Activated CD8-positive, alpha-beta T cell treated with anti-CD3 and anti-CD28 coated beads, Interleukin-2, amount 10 ng/mL, durations not matched to agents 7 days and 5 days (primary cell): ENCODE data around the gene FEN1. TPM values are rescaled to one million over a fixed set of nuclear protein-coding genes. Genes with fewer than 3 reads are reported as not detected.

Experiments
- ATAC-seq: fragments of 150-1000 bp; cut with Tn5 transposase; one replicate; pipeline ENCODE4 v1.10.0; 2021; ENCODE audit warnings: moderate library complexity
- CTCF ChIA-PET: fragments of 350-600 bp; sonication (Branson Sonifier 250); formaldehyde crosslinking; loops from one replicate; lab custom pipeline; 2021; ENCODE audit warnings: antibody characterized with exemption; lab: Charles Lee
- POLR2A ChIA-PET: fragments of 350-600 bp; sonication (Branson Sonifier 250); formaldehyde crosslinking; loops from one replicate; lab custom pipeline; 2021; ENCODE audit warnings: antibody characterized with exemption; lab: Charles Lee
- DNase-seq: peaks from one replicate; pipeline ENCODE4 v3.0.0-alpha.2; 2020
- H3K27ac Mint-ChIP-seq: one replicate; pipeline ENCODE4 v1.8.0; 2021; ENCODE audit warnings: mild to moderate bottlenecking, mixed read lengths
- H3K27me3 Mint-ChIP-seq: one replicate; pipeline ENCODE4 v1.8.0; 2021; ENCODE audit warnings: low read depth, mixed read lengths
- H3K36me3 Mint-ChIP-seq: one replicate; pipeline ENCODE4 v1.8.0; 2021; ENCODE audit warnings: low read depth, mixed read lengths
- H3K4me1 Mint-ChIP-seq: one replicate; pipeline ENCODE4 v1.8.0; 2021; ENCODE audit warnings: low read depth, mixed read lengths
- H3K4me3 Mint-ChIP-seq: one replicate; pipeline ENCODE4 v1.8.0; 2021; ENCODE audit warnings: mild to moderate bottlenecking, mixed read lengths
- H3K9me3 Mint-ChIP-seq: one replicate; pipeline ENCODE4 v1.8.0; 2022; ENCODE audit warnings: mixed read lengths; ENCODE audit not compliant: insufficient read depth
- total RNA-seq, 2 experiments: library from RNA; stranded (reverse); gene quantifications; one replicate each; pipeline ENCODE4 v1.2.3, GENCODE V29; 2021

The FEN1 gene, protein sequence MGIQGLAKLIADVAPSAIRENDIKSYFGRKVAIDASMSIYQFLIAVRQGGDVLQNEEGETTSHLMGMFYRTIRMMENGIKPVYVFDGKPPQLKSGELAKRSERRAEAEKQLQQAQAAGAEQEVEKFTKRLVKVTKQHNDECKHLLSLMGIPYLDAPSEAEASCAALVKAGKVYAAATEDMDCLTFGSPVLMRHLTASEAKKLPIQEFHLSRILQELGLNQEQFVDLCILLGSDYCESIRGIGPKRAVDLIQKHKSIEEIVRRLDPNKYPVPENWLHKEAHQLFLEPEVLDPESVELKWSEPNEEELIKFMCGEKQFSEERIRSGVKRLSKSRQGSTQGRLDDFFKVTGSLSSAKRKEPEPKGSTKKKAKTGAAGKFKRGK
- 100 to 1,000 TPM; 146 TPM for total RNA-seq

DNA sequence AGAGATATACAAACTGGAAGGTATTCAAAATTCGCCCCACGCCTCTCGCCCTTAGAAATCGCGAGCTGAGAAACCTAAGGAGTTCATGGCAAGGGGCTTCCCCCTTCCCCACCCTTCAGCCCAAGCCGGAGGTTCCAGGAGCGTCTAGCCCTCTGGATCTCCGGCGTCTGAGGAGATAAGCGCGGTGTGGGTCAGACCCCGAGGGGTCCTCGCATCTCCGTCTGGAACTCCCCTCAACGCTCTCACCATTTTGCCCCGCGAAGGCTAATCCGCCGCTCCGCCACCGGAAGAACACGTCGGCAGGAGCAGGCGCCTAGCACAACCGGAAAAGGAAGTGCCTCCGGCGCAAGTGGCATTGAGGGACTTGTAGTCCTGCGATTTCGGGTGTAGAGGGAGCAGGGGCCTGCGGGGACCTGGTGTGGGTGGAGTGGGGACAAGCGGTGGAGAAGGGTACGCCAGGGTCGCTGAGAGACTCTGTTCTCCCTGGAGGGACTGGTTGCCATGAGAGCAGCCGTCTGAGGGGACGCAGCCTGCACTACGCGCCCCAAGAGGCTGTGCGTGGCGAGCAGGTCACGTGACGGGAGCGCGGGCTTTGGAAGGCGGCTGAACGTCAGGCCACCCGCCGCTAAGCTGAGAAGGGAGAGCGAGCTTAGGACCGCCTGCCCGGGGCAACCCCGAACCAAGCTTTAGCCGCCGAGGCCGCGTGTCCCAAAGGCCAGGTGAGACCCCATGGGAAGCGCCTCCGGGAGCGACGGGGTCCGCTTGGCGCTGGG is at the start of gene FEN1, which contains the start of gene TMEM258:
Gene FEN1, plus strand, starts transcription at position 602 of the 773 bp plus-strand sequence. CDS start 2,451 bp downstream, outside the sequence.
Gene TMEM258, minus strand, starts transcription at position 290 of the 773 bp plus-strand sequence. Its CDS starts 41 bp downstream, at position 249.
- peaks cover 55% of the 10 kb centered on the region for H3K36me3 Mint-ChIP-seq
- H3K27ac Mint-ChIP-seq: peak within 1 kb of the TSS; percentile 100
- peak; percentile 92 for DNase-seq
- peak; percentile 93 for ATAC-seq
- H3K4me1 Mint-ChIP-seq: peaks cover 54% of the 10 kb centered on the region
- H3K27me3 Mint-ChIP-seq: no peaks in the 10 kb centered on the region
- H3K9me3 Mint-ChIP-seq: no peaks in the 10 kb centered on the region
- H3K4me3 Mint-ChIP-seq: peak within 1 kb of the TSS; percentile 86
- ChIA-PET POLR2A (interaction anchor here (0.6 to 4.1 kb wide), 19 partner anchors 9 to 331 kb away, joined by 3 to 39 read pairs (median 4); partner anchors contain the start of genes FADS2 and INCENP), CTCF (interaction anchor here (0.7 to 2.9 kb wide), 13 partner anchors 13 to 315 kb away, joined by 3 to 18 read pairs (median 8); partner anchors contain the start of gene FADS2)

DNA sequence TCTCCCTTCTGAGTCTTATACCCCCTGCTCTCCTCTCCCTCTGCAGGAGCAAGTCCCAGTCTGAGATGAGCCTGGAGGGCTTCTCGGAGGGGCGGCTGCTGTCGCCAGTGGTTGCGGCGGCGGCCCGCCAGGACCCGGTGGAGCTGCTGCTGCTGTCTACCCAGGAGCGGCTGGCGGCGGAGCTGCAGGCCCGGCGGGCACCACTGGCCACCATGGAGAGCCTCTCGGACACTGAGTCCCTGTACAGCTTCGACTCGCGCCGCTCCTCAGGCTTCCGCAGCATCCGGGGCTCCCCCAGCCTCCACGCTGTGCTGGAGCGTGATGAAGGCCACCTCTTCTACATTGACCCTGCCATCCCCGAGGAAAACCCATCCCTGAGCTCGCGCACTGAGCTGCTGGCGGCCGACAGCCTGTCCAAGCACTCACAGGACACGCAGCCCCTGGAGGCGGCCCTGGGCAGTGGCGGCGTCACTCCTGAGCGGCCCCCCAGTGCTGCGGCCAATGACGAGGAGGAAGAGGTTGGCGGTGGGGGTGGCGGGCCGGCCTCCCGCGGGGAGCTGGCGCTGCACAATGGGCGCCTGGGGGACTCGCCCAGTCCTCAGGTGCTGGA is 49.1 kb upstream of the FEN1 start:
- no peaks in the 10 kb centered on the region for H3K27me3 Mint-ChIP-seq

DNA sequence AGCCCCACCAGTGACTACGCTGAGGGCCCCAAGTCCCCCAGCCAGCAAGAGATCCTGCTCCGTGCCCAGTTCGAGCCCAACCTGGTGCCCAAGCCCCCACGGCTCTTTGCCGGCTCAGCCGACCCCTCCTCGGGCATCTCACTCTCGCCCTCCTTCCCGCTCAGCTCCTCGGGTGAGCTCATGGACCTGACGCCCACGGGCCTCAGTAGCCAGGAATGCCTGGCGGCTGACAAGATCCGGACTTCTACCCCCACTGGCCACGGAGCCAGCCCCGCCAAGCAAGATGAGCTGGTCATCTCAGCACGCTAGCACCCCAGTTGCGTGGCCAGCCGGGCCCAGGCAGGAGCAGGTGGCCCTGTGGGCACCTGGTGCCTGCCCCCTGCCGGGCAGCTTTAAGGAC is 48.5 kb upstream of the FEN1 start:
- ATAC-seq (no peak), DNase-seq (no peak)
- Mint-ChIP-seq H3K4me1 (no peaks in the 10 kb centered on the region), H3K27me3 (no peaks in the 10 kb centered on the region), H3K36me3 (no peaks in the 10 kb centered on the region), H3K9me3 (no peaks in the 10 kb centered on the region), H3K4me3 (no peak overlapping the region), H3K27ac (no peak overlapping the region)
- POLR2A ChIA-PET: interaction anchor here (0.7 kb wide), 1 partner anchor 48 kb away, joined by 3 read pairs; the partner anchor contains the start of genes FEN1 and TMEM258
- CTCF ChIA-PET: interaction anchor here (0.9 to 1.4 kb wide), 2 partner anchors 11 to 44 kb away, joined by 3 to 7 read pairs; no protein-coding TSS in a partner anchor

More for the DNA sequence above, 49.1 kb upstream of the FEN1 start:
- no peak for DNase-seq
- no peaks in the 10 kb centered on the region for H3K36me3 Mint-ChIP-seq
- no peak overlapping the region for H3K4me3 Mint-ChIP-seq
- H3K9me3 Mint-ChIP-seq: no peaks in the 10 kb centered on the region
- H3K4me1 Mint-ChIP-seq: no peaks in the 10 kb centered on the region
- H3K27ac Mint-ChIP-seq: no peak overlapping the region
- ChIA-PET POLR2A (no interaction called here), CTCF (interaction anchor here (0.9 to 1.4 kb wide), 2 partner anchors 10 to 45 kb away, joined by 3 to 7 read pairs; no protein-coding TSS in a partner anchor)
- no peak for ATAC-seq

DNA sequence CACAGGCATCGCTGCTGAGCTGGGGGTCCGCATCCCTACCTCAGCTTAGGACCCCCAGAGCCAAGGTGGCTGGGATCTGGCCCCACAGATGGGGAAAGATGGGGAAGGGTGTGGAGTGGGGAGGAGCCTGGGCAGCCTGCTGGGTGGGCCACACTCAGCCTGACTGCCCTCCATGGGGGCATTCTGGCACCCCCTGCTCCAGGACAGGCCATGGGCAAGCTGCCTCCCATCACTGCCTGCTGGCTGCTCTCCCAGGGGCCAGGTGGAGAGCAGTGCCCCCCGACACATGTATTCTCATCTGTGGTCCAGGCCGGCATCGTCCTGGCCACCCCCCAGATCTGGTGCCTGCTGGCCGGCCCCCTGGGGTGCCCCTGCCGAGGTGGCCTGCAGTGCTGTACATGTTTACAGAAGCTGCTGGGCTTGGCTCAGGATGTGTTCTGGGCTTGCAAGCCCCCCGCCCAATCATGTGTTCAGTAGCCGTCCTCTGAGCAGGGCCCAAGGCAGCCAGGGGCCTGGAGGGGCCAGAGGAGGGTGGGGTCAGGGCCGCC is 48.0 kb upstream of the FEN1 start:
- Mint-ChIP-seq H3K4me1 (no peaks in the 10 kb centered on the region), H3K27me3 (peaks cover 4% of the 10 kb centered on the region), H3K4me3 (no peak overlapping the region), H3K9me3 (no peaks in the 10 kb centered on the region), H3K27ac (no peak overlapping the region), H3K36me3 (no peaks in the 10 kb centered on the region)
- ChIA-PET POLR2A (interaction anchor here (0.7 kb wide), 1 partner anchor 48 kb away, joined by 3 read pairs; the partner anchor contains the start of genes FEN1 and TMEM258), CTCF (interaction anchor here (0.9 to 1.4 kb wide), 2 partner anchors 11 to 44 kb away, joined by 3 to 7 read pairs; no protein-coding TSS in a partner anchor)
- ATAC-seq: no peak
- DNase-seq: no peak

DNA sequence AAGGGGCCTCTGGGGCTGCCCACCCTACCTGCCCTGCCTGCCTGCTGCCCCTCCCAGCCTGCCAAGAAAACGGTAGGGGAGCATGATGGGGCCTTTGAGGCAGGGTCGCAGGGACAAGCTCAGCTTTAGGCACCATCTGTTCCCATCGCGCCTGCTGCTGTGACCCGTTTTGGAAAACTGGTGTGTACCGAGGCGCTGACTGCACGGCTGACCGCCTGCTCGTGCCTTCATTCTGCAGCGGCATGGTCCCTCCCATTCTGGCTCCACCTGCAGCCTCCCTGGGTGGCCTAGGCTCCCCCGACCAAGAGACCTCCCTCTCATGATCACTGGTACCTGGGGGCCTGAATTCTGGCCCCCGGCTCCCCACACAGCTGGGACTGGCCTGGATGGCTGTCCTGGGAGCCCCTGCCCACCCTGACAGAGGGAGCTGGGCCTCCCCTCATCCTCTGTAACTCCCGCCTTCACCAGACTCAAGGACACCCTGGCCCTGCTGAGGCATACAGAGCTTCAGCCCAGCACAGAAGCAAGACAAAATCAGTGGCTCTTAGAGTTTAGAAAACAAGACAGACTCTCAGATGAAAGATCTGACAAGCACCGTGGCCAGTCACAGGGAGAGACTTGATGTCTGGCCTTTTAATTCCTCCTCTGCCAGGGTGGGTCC is 46.8 kb upstream of the FEN1 start:
- Mint-ChIP-seq H3K36me3 (no peaks in the 10 kb centered on the region), H3K9me3 (no peaks in the 10 kb centered on the region), H3K27ac (no peak overlapping the region), H3K4me1 (no peaks in the 10 kb centered on the region), H3K27me3 (peaks cover 7% of the 10 kb centered on the region), H3K4me3 (no peak overlapping the region)
- ChIA-PET POLR2A (no interaction called here), CTCF (interaction anchor here (1.9 to 2.4 kb wide), 2 partner anchors 42 to 51 kb away, joined by 9 to 11 read pairs; no protein-coding TSS in a partner anchor)
- no peak for DNase-seq
- ATAC-seq: no peak

DNA sequence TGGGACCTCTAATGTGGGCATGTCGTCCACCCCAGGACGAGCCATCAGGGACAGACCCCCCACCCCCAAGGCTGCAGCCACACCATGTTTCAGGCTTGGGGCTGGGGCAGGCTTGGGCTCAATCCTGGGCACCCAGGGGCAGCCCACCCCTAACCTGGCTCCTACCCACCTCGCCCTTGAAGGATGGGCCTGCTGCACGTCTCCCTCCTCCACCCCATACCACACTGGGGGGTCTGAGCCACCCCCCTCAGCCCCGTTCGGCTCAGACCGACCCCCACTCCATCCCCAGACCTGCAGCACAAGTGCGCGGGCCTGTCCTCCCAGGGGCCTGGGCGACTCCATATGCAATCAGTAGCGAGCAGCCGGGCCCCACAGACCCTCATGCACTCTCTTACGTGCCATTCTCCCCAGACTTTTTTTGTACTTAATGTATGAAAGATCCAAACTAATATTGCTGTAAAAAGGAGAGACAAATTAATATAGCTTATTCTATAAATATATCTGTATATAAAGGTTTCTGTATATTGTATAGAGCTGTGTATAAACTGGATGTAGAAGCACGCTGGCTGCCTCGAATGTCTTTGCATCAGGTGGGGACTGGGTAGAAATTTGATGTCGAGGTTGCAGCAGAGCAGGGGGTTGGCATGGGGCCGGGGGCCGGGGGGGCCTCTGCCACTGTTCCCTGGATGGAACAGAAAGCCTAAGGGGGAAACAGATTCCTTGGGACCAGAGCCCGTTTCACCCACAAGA is 46.1 kb upstream of the FEN1 start:
- POLR2A ChIA-PET: no interaction called here
- Mint-ChIP-seq H3K4me1 (no peaks in the 10 kb centered on the region), H3K9me3 (no peaks in the 10 kb centered on the region), H3K27ac (no peak overlapping the region), H3K36me3 (no peaks in the 10 kb centered on the region), H3K4me3 (no peak overlapping the region), H3K27me3 (peaks cover 11% of the 10 kb centered on the region)
- ATAC-seq: no peak
- no peak for DNase-seq
- CTCF ChIA-PET: interaction anchor here (0.8 to 2.4 kb wide), 13 partner anchors 12 to 564 kb away, joined by 3 to 12 read pairs (median 4); partner anchors contain the start of genes FEN1 and TMEM258

DNA sequence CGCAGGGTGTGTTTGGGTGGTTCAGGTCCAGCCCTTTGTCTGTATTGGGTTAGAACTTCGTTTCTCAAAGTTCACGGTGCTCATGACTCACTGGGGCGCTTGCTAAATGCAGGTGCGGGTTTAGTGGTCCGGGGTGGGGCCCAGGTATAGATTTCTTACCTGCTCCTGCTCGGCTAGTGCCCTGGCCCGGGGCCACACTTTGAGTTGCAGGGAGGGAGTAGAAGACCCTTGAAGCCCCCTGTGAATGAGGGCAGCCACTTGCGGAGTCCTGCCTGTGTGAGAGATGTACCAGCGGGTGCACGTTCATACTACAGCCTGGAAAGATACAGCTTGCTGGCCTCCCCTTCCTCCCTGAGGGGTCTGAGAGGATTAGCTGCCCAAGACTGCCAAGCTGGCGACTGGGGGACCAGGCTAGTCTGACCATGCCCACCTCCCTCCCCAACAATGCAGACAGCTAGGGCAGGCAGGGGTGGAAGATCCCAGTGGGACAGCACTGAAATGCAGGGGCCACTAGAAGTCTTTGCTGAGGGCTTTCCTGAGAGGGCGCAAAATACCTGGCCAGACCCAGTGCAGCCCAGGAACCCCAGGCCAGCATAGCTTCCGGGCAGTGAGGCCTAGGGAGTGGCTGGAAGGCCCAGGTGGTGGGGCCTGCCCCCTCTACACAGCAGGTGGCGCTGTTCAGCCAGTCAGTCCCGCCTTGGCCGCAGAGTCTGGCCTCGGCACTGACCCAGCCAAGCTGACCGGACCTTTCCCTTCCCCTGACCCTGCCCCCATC is 45.3 kb upstream of the FEN1 start:
- H3K36me3 Mint-ChIP-seq: no peaks in the 10 kb centered on the region
- POLR2A ChIA-PET: no interaction called here
- CTCF ChIA-PET: interaction anchor here (0.8 to 2.5 kb wide), 19 partner anchors 9 to 564 kb away, joined by 3 to 12 read pairs (median 4); partner anchors contain the start of genes FEN1 and TMEM258

DNA sequence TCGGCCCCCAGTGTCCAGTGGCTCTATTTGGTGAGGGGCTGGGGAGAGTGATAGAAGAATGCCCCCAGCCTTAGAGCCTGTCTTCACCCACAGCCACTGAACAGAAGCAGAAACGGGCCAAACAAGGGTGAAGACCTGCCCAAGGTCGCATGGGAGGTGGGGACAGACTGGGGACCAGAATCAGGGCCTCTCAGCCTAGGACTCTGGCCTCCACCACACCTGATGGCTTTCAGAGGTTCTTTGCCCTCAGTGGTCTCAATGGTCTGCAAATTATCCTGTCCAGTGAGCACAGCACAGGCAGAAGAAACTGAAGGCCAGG is 44.8 kb upstream of the FEN1 start:
- Mint-ChIP-seq H3K36me3 (no peaks in the 10 kb centered on the region), H3K4me1 (peaks cover 1% of the 10 kb centered on the region), H3K27ac (no peak overlapping the region), H3K27me3 (peaks cover 14% of the 10 kb centered on the region), H3K4me3 (no peak overlapping the region), H3K9me3 (no peaks in the 10 kb centered on the region)
- no peak for ATAC-seq
- ChIA-PET POLR2A (no interaction called here), CTCF (interaction anchor here (0.8 to 2.5 kb wide), 16 partner anchors 9 to 67 kb away, joined by 3 to 12 read pairs (median 5); partner anchors contain the start of genes FEN1 and TMEM258)
- DNase-seq: no peak

More for the DNA sequence above, 45.3 kb upstream of the FEN1 start:
- DNase-seq (peak; percentile 62), ATAC-seq (peak; percentile 54)
- Mint-ChIP-seq H3K4me3 (no peak overlapping the region), H3K9me3 (no peaks in the 10 kb centered on the region), H3K4me1 (no peaks in the 10 kb centered on the region), H3K27ac (no peak overlapping the region), H3K27me3 (peaks cover 13% of the 10 kb centered on the region)

DNA sequence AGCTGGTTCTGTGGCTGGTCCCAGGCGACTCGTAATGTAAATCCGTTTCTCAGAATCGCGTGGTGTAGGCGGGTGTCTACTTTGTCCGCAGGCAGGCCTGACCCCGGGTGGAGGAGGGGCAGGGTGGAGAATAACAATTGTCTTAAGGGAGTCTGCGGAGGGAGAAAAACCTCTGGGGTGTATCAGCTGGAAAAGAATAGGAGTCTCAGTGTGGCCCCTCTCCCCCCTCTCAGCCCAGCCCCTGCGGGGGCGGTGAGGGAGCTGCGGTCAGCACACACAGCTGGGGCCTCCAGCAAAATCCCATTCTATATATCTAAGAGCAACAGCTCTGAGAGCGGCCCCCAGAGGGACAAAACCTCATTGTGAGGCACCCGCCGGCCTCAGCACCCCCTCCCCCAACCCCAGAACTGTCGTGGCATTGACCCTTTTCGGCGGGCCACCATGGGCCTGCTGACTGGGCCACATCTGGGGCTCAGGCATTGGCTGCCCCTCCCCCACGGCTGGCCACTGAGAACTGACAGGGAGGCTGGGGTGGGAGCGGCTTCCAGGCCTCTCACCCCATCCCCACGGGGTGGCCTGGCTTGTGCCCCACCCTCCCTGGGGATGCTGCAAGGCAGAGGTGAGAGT is 43.0 kb upstream of the FEN1 start:
- DNase-seq (no peak), ATAC-seq (no peak)
- CTCF ChIA-PET: interaction anchor here (0.9 to 3.1 kb wide), 7 partner anchors 16 to 358 kb away, joined by 3 to 16 read pairs (median 4); partner anchors contain the start of genes FEN1 and TMEM258
- H3K4me3 Mint-ChIP-seq: no peak overlapping the region
- no peaks in the 10 kb centered on the region for H3K36me3 Mint-ChIP-seq
- no peaks in the 10 kb centered on the region for H3K9me3 Mint-ChIP-seq
- no peak overlapping the region for H3K27ac Mint-ChIP-seq
- POLR2A ChIA-PET: no interaction called here
- peaks cover 7% of the 10 kb centered on the region for H3K4me1 Mint-ChIP-seq
- peaks cover 25% of the 10 kb centered on the region for H3K27me3 Mint-ChIP-seq
